Measurements from ENCODE around the gene HELB. TPM values are rescaled to one million over a fixed set of nuclear protein-coding genes. Genes with fewer than 3 reads are reported as not detected.

Gene HELB
- total RNA-seq, 1 experiment from 2014 or later, result 4.1 TPM

- peaks cover 7% of the 10 kb centered on the region for H3K4me1 ChIP-seq (ENCODE audit: insufficient read depth, low read length, poor library complexity, severe bottlenecking)
- DNase-seq (ENCODE audit: low spot score), result no peak
- no peak overlapping the region for H3K27ac ChIP-seq (ENCODE audit: low read depth, low read length, poor library complexity, severe bottlenecking)
- no peaks in the 10 kb centered on the region for H3K36me3 ChIP-seq (ENCODE audit: insufficient read depth, low read length, poor library complexity, severe bottlenecking)
- intact Hi-C loops (cut with micrococcal nuclease; ENCODE audit: unreplicated experiment), result no loop called here
- BruUV-seq (replicated peaks), result no TSS peak
- TF ChIP-seq CTCF (conservative IDR thresholded peaks at IDR 0.05; ENCODE audit: low read depth, low read length), result no peak
- no peak for TF ChIP-seq EZH2 (IDR thresholded peaks at IDR 0.05; ENCODE audit: borderline replicate concordance, low read depth, low read length, poor library complexity, severe bottlenecking)
- no peaks in the 10 kb centered on the region for H3K9me3 ChIP-seq (ENCODE audit: low read depth, low read length, poor library complexity, severe bottlenecking)
- ChIA-PET CTCF (no interaction called here), POLR2A (ENCODE audit: low non-redundant PET) (no interaction called here)
- H3K27me3 ChIP-seq (replicated peaks; ENCODE audit: insufficient read depth, low read depth, low read length, poor library complexity), result no peaks in the 10 kb centered on the region
- H3K4me3 ChIP-seq (ENCODE audit: low read depth, low read length, poor library complexity, severe bottlenecking), result no peak overlapping the region
Observed at GRCh38 chr12:66365718-66366490, 63.6 kb downstream of the HELB start.

GRCh38 chr12:66367015-66367667 lies 64.8 kb downstream of the HELB start:
- no peak for TF ChIP-seq CTCF (conservative IDR thresholded peaks at IDR 0.05; ENCODE audit: low read depth, low read length)
- TF ChIP-seq EZH2 (IDR thresholded peaks at IDR 0.05; ENCODE audit: borderline replicate concordance, low read depth, low read length, poor library complexity, severe bottlenecking), result no peak
- H3K27me3 ChIP-seq (replicated peaks; ENCODE audit: insufficient read depth, low read depth, low read length, poor library complexity), result no peaks in the 10 kb centered on the region
- POLR2A ChIA-PET (ENCODE audit: low non-redundant PET), result interaction anchor here (0.6 kb wide), 1 partner anchor 178 kb away, joined by 3 read pairs; the partner anchor contains the start of gene IRAK3
- H3K9me3 ChIP-seq (ENCODE audit: low read depth, low read length, poor library complexity, severe bottlenecking), result no peaks in the 10 kb centered on the region
- intact Hi-C loops (cut with micrococcal nuclease; ENCODE audit: unreplicated experiment), result no loop called here
- H3K36me3 ChIP-seq (ENCODE audit: insufficient read depth, low read length, poor library complexity, severe bottlenecking), result no peaks in the 10 kb centered on the region
- H3K4me1 ChIP-seq (ENCODE audit: insufficient read depth, low read length, poor library complexity, severe bottlenecking), result peaks cover 7% of the 10 kb centered on the region
- H3K27ac ChIP-seq (ENCODE audit: low read depth, low read length, poor library complexity, severe bottlenecking), result no peak overlapping the region
- DNase-seq (ENCODE audit: low spot score), result no peak
- H3K4me3 ChIP-seq (ENCODE audit: low read depth, low read length, poor library complexity, severe bottlenecking), result no peak overlapping the region
- CTCF ChIA-PET, result no interaction called here
- no TSS peak for BruUV-seq (replicated peaks)

GRCh38 chr12:66371982-66372381 lies 69.7 kb downstream of the HELB start:
- no peaks in the 10 kb centered on the region for H3K9me3 ChIP-seq (ENCODE audit: low read depth, low read length, poor library complexity, severe bottlenecking)
- no peaks in the 10 kb centered on the region for H3K27me3 ChIP-seq (replicated peaks; ENCODE audit: insufficient read depth, low read depth, low read length, poor library complexity)
- H3K27ac ChIP-seq (ENCODE audit: low read depth, low read length, poor library complexity, severe bottlenecking), result no peak overlapping the region
- ChIA-PET POLR2A (ENCODE audit: low non-redundant PET) (no interaction called here), CTCF (no interaction called here)
- H3K36me3 ChIP-seq (ENCODE audit: insufficient read depth, low read length, poor library complexity, severe bottlenecking), result no peaks in the 10 kb centered on the region
- TF ChIP-seq CTCF (conservative IDR thresholded peaks at IDR 0.05; ENCODE audit: low read depth, low read length), result no peak
- no peak for TF ChIP-seq EZH2 (IDR thresholded peaks at IDR 0.05; ENCODE audit: borderline replicate concordance, low read depth, low read length, poor library complexity, severe bottlenecking)
- no peak overlapping the region for H3K4me3 ChIP-seq (ENCODE audit: low read depth, low read length, poor library complexity, severe bottlenecking)
- no peak for DNase-seq (ENCODE audit: low spot score)
- peaks cover 7% of the 10 kb centered on the region for H3K4me1 ChIP-seq (ENCODE audit: insufficient read depth, low read length, poor library complexity, severe bottlenecking)
- intact Hi-C loops (cut with micrococcal nuclease; ENCODE audit: unreplicated experiment), result no loop called here
- no TSS peak for BruUV-seq (replicated peaks)

Data from A673 (cell line).